Activated CD4-positive, alpha-beta memory T cell treated with anti-CD3 and anti-CD28 coated beads, Interleukin-2, amount 10 ng/mL, durations not matched to agents 7 days and 5 days (primary cell): ENCODE measurements around the gene CDH4. TPM values are rescaled to one million over a fixed set of nuclear protein-coding genes. Genes with fewer than 3 reads are reported as not detected.

Source experiments
- CTCF ChIA-PET: fragments of 350-600 bp; sonication (Branson Sonifier 250); formaldehyde crosslinking; loops from one replicate; lab custom pipeline; 2021; ENCODE audit warnings: antibody characterized with exemption, inconsistent platforms; lab: Charles Lee
- POLR2A ChIA-PET: fragments of 350-600 bp; sonication (Branson Sonifier 250); formaldehyde crosslinking; loops from one replicate; lab custom pipeline; 2021; ENCODE audit warnings: antibody characterized with exemption; lab: Charles Lee
- DNase-seq: peaks from one replicate; pipeline ENCODE4 v3.0.0-alpha.2; 2020
- H3K27ac Mint-ChIP-seq: one replicate; pipeline ENCODE4 v1.8.0; 2021; ENCODE audit warnings: mild to moderate bottlenecking, mixed read lengths
- H3K27me3 Mint-ChIP-seq: one replicate; pipeline ENCODE4 v1.8.0; 2021; ENCODE audit warnings: mixed read lengths
- H3K36me3 Mint-ChIP-seq: one replicate; pipeline ENCODE4 v1.8.0; 2021; ENCODE audit warnings: low read depth, mixed read lengths
- H3K4me1 Mint-ChIP-seq: one replicate; pipeline ENCODE4 v1.8.0; 2021; ENCODE audit warnings: mixed read lengths
- H3K4me3 Mint-ChIP-seq: one replicate; pipeline ENCODE4 v1.8.0; 2021; ENCODE audit warnings: mild to moderate bottlenecking, mixed read lengths
- H3K9me3 Mint-ChIP-seq: one replicate; pipeline ENCODE4 v1.8.0; 2021; ENCODE audit warnings: mixed read lengths
- total RNA-seq, 2 experiments: library from RNA; stranded (reverse); gene quantifications; one replicate each; pipeline ENCODE4 v1.2.3, GENCODE V29; 2021

Gene CDH4
- total RNA-seq, 2 experiments from 2014 or later = 0.15 to 0.20 TPM

DNA sequence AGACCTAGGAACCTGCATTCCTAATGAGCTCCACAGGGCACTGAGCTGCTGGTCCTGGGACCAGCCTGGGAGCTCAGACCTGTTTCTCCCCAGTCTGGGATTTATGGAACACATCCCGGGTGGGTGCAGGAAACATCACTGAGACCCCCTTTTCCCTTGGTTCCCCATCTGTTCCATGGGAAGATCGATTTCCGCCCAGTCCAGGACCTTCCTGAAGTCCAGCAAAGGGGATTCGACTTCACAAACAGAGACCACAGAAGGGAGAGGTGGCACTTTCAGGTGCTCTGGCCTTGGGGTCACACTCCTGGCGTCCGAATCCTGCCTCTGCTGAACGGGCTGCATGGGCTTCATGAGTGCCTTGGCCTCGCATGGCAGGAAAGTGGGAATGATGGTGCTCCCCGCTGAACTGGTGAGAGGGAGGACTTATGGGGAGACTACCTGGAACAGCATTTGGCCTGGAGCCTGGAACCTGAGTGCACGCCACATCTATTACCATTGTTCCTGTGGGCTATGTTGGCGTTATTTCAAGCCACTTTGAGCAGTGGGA, 517.3 kb downstream of the CDH4 start:
- no peak for DNase-seq
- Mint-ChIP-seq H3K27ac (no peak overlapping the region), H3K4me1 (no peaks in the 10 kb centered on the region), H3K36me3 (no peaks in the 10 kb centered on the region), H3K4me3 (no peak overlapping the region), H3K9me3 (no peaks in the 10 kb centered on the region), H3K27me3 (no peaks in the 10 kb centered on the region)
- POLR2A ChIA-PET = no interaction called here
- CTCF ChIA-PET = no interaction called here

DNA sequence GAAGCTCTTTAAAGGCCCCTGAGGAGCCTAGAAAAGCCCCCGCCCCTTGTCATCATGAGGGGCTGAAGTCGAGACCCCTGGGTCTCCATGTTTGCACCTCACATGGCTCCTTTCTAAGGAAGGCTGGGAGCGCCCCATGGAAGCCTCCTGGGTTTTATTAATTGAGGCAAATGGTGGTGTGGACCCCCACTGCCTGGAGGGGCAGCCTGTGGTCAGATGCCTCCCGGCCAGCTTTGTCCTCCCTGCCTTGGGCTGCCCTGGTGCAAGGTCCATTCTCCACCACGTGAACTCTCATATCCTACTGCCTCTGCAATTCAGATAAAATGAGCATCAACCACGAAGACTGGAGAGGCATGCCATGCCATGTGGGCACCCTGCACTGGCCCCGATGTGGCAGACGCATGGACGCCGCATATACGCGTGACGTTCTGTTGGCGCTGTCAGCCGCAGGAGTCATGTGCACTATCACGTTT, 518.1 kb downstream of the CDH4 start:
- DNase-seq = no peak
- ChIA-PET POLR2A (no interaction called here), CTCF (no interaction called here)
- Mint-ChIP-seq H3K9me3 (no peaks in the 10 kb centered on the region), H3K36me3 (no peaks in the 10 kb centered on the region), H3K4me3 (no peak overlapping the region), H3K27me3 (no peaks in the 10 kb centered on the region), H3K4me1 (no peaks in the 10 kb centered on the region), H3K27ac (no peak overlapping the region)

DNA sequence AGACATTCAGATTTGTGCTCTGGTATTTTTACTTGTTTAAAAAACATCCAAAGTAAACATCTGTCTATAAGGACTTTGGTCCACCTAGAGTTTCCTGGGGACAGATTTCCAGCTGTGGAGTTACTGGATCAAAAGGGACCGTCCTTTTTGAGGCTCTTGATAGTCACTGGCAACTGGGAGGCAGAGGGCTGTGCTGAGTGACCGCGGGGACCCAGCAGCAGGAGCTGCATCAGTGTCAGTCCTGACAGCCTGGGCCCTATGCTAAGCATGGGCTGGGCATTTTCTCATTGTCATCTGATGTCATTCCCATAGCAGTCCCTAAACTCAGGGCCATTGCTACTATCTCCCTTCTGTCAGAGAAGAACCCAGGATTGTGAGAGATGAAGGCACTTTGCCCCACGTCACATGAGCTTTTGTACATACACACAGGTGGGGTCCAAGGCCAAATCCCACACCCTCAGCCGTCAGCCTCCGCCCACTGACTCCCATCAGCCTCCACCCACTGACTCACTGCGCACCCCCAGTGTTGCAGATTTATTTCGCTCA, 519.8 kb downstream of the CDH4 start:
- H3K4me3 Mint-ChIP-seq = no peak overlapping the region
- H3K27ac Mint-ChIP-seq = no peak overlapping the region
- ChIA-PET CTCF (no interaction called here), POLR2A (no interaction called here)
- no peak for DNase-seq
- peaks cover under 1% of the 10 kb centered on the region for H3K9me3 Mint-ChIP-seq
- no peaks in the 10 kb centered on the region for H3K27me3 Mint-ChIP-seq
- H3K36me3 Mint-ChIP-seq = no peaks in the 10 kb centered on the region
- no peaks in the 10 kb centered on the region for H3K4me1 Mint-ChIP-seq

DNA sequence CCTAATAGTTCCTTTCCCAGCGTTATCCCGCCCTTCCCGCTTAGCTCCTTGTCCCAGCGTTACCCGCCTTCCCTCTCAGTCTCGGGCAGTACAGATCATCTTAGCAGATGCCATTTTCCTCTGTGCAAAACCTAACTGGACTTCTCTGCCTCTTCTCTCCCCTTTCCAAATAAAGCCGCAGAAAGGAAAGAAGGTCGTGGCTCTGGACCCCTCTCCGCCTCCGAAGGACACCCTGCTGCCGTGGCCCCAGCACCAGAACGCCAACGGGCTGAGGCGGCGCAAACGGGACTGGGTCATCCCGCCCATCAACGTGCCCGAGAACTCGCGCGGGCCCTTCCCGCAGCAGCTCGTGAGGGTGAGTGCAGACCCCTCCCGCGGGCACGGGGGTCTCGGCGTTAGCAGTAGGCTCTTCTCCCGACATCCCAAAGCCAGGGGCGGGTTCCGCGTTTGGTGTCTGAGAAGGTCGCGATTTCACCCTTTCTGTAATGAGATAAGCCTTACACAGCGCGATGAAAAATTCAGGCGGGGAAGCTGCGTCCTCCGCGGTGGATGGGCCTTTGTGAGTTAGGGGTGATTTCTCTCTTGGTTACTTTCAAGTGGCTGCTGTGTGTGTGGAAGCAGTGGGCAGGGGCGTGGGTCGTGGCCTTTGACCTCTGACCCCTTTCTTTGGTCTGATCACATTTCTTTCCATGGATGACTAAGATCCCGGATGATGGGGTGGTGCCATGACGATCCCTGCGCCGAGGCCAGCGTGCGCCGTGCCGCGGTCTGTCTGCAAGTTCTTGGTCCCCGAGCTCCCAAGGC, 521.0 kb downstream of the CDH4 start:
- peaks cover 7% of the 10 kb centered on the region for H3K9me3 Mint-ChIP-seq
- no peaks in the 10 kb centered on the region for H3K27me3 Mint-ChIP-seq
- ChIA-PET CTCF (no interaction called here), POLR2A (no interaction called here)
- no peaks in the 10 kb centered on the region for H3K4me1 Mint-ChIP-seq
- H3K4me3 Mint-ChIP-seq = no peak overlapping the region
- no peak overlapping the region for H3K27ac Mint-ChIP-seq
- DNase-seq = no peak
- H3K36me3 Mint-ChIP-seq = no peaks in the 10 kb centered on the region

DNA sequence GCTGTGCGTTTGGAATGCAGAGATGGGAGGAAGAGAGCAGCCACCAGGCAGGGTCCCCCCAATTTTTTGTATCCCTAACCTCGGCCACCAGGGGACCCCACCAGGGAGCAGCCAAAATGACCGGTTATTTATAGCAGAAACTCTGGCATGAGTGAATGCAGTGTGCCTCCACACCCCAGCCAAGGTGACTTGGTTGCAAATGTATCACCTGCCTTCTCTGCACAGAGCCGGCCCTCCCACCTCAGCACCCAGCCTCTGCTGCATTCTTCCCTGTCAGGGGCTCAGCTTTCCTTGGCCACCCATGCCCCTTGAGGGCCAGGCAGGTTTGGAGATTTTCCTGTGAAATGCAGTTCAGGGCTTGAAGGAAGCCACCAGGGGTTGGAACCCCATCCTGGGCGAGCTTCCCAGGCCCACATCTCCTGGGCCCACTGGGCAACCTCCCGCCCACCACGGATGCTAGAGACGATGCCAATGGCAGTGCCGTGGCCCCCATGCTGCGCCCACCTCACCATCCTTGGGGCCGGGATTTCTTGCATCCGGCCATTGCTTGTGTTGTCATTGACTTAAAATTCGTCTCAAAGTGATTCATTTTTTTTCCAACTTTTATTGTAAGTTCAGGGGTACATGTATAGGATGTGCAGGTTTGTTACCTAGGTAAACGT, 522.0 kb downstream of the CDH4 start:
- Mint-ChIP-seq H3K4me3 (no peak overlapping the region), H3K27ac (no peak overlapping the region), H3K27me3 (no peaks in the 10 kb centered on the region), H3K36me3 (no peaks in the 10 kb centered on the region), H3K4me1 (no peaks in the 10 kb centered on the region), H3K9me3 (peaks cover 7% of the 10 kb centered on the region)
- POLR2A ChIA-PET = no interaction called here
- DNase-seq = no peak
- CTCF ChIA-PET = no interaction called here

DNA sequence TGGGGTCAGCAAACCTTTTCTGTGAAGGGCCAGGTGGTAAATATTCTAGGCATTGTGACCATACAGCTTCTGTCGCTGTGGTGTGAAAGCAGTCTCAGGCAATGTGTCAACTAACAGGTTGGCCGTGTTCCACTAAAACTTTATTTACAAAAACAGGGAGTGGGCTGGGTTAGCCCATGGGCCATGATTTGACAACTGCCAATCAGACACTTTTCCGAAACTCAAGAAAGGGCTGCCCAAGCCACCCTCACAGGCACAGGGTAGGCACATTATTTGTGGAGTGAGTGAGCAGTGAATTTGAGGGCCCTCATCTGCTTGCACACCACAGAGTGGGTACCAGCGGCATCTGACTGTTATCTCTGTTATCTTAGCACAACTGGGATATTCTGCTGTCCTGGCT, 523.4 kb downstream of the CDH4 start:
- CTCF ChIA-PET = no interaction called here
- no peak overlapping the region for H3K27ac Mint-ChIP-seq

DNA sequence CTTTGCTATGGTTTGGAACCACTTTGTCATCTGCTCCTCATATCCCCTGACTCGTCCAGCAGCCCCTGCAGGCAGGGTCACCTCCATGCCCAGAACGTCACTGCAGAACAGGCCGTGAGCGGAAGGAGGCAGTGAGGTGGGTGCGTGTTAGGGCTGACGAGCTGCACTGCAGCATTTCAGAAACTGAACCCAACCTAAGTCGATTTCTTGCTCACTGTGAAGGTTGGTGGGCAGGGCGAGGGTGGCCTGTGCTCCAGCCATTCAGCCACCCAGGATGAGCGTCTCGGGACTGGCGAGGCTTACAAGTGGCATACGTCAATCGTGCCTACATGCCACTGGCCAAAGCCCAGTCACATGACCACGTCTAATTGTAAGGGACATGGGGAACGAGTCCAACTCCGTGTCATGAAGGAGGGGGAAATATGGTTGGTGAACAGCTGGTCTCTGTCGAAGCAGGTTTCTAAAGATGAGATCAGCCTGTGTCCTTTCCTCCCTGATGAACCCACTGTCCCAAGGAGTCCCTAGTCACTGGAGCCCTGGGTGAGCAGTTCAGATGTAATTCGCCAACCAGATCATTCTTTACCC, 524.5 kb downstream of the CDH4 start:
- ChIA-PET POLR2A (no interaction called here), CTCF (no interaction called here)
- Mint-ChIP-seq H3K4me1 (no peaks in the 10 kb centered on the region), H3K36me3 (no peaks in the 10 kb centered on the region), H3K9me3 (peaks cover 7% of the 10 kb centered on the region), H3K27ac (no peak overlapping the region), H3K4me3 (no peak overlapping the region), H3K27me3 (no peaks in the 10 kb centered on the region)
- no peak for DNase-seq

More for the DNA sequence above, 523.4 kb downstream of the CDH4 start:
- no peak for DNase-seq
- Mint-ChIP-seq H3K36me3 (no peaks in the 10 kb centered on the region), H3K4me1 (no peaks in the 10 kb centered on the region), H3K4me3 (no peak overlapping the region), H3K9me3 (peaks cover 7% of the 10 kb centered on the region), H3K27me3 (no peaks in the 10 kb centered on the region)
- POLR2A ChIA-PET = no interaction called here

DNA sequence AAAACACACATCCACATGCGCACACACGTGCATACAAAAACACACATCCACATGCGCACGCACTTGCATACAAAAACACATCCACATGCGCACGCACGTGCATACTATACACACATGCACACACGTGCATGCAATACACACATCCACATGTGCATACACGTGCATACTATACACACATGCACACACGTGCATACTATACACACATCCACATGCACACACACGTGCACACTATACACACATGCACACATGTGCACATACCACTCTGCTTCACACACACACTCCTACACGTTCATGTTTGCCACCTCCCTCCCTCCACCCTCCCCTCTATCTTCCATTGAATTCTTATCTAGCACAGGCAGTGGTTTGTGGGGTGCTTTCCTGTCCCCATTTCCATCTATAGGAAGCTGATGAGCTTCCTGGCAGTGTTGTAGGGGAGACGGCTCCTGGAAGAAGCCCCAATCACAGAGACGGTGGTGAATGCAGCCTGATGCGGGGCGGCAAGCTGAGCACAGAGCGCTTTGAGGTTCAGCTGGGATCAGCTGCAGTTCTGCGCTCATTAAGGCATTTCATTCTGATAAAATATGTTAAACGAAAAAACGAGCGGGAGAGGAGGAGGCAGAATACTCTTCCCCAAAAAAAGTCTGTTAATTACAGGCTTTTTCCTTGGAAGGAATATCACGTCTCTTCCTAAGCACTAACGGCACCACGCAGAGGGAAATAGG, 525.9 kb downstream of the CDH4 start:
- Mint-ChIP-seq H3K4me3 (no peak overlapping the region), H3K27me3 (no peaks in the 10 kb centered on the region), H3K4me1 (no peaks in the 10 kb centered on the region), H3K27ac (no peak overlapping the region), H3K9me3 (peaks cover 7% of the 10 kb centered on the region), H3K36me3 (no peaks in the 10 kb centered on the region)
- POLR2A ChIA-PET = no interaction called here
- no peak for DNase-seq
- CTCF ChIA-PET = no interaction called here

DNA sequence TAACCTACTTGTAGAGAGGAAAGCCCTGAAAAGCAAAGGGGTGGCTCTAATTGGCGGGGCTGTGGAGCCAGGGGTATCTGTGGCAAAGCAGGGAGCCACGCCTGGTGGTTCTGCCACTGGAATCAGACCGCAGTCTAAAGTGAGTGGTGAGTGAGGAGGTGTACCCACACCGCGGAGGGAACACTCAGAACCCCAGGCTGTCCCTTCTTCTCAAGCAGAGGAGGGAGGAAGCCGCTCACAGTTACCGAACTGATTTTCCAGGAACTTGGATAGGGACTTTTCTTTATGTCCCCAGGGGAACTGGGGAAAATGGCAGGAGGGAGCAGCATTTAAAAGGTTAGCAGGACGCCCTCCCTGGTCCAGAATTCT, 526.4 kb downstream of the CDH4 start:
- Mint-ChIP-seq H3K27ac (no peak overlapping the region), H3K4me3 (no peak overlapping the region), H3K36me3 (no peaks in the 10 kb centered on the region), H3K9me3 (peaks cover 7% of the 10 kb centered on the region), H3K27me3 (no peaks in the 10 kb centered on the region), H3K4me1 (no peaks in the 10 kb centered on the region)
- POLR2A ChIA-PET = no interaction called here
- CTCF ChIA-PET = no interaction called here
- no peak for DNase-seq

DNA sequence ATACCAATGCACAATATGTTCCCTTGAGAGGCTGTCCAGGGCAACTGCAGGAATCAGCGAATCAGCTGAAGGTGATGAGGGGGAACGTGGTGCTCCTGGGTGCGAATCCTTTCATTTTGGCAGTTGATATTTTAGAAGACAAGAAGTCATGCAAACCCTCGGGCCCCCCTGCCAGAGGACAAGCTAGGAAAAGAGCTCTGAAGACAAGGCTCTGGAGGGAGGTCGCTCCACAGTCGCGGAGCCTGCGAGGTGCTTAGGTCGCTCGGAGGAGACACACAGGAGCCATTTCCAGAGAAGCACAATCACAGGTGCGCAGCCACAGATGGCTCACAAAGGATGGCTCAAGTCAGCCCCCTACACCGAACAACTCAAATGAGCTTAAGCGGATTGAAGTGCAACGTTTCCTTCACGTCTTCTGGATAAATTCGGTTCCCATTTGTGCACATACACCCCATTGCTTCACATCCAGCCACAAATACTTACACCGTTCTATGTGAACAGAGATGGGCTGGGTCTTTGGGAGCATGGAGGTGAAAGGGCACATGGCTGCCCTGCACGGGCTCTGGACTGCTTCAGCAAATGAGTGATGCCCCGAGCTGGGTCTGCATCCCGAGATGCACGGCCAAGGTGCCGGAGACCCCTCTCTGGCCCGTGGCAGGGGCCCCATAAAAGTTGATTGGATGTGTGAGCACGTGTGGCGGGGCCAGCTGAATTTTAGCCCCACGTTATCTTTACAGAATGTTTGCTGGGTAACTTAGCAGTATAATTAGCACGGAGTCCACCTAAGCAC, 527.3 kb downstream of the CDH4 start:
- Mint-ChIP-seq H3K4me3 (no peak overlapping the region), H3K27ac (no peak overlapping the region), H3K4me1 (no peaks in the 10 kb centered on the region), H3K27me3 (no peaks in the 10 kb centered on the region), H3K9me3 (peaks cover 7% of the 10 kb centered on the region), H3K36me3 (no peaks in the 10 kb centered on the region)
- ChIA-PET POLR2A (no interaction called here), CTCF (no interaction called here)
- DNase-seq = no peak

DNA sequence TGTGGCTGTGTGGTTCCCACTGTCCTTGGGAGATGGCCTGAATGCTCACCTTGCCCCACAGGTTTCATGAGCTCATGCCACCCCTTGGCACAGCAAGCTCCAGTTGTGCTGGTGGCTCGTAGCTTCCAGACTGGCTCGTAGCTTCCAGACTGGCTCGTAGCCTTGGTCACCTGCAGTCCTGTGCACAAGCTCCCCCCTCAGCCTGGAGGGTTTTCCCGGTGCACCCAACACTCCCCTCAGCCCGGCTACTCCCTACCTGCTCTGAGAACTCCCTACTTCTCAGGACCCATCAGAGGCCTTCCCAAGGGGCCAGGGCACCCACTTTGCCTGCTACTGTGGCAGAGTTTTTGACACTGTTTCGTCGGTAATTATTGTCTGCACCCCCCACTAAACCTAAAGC, 528.0 kb downstream of the CDH4 start:
- no peaks in the 10 kb centered on the region for H3K4me1 Mint-ChIP-seq
- H3K4me3 Mint-ChIP-seq = no peak overlapping the region
- H3K27ac Mint-ChIP-seq = no peak overlapping the region
- H3K27me3 Mint-ChIP-seq = no peaks in the 10 kb centered on the region
- peaks cover 7% of the 10 kb centered on the region for H3K9me3 Mint-ChIP-seq
- no peak for DNase-seq
- ChIA-PET CTCF (no interaction called here), POLR2A (interaction anchor here (0.9 kb wide), 1 partner anchor 9 kb away, joined by 3 read pairs; no protein-coding TSS in a partner anchor)
- no peaks in the 10 kb centered on the region for H3K36me3 Mint-ChIP-seq

DNA sequence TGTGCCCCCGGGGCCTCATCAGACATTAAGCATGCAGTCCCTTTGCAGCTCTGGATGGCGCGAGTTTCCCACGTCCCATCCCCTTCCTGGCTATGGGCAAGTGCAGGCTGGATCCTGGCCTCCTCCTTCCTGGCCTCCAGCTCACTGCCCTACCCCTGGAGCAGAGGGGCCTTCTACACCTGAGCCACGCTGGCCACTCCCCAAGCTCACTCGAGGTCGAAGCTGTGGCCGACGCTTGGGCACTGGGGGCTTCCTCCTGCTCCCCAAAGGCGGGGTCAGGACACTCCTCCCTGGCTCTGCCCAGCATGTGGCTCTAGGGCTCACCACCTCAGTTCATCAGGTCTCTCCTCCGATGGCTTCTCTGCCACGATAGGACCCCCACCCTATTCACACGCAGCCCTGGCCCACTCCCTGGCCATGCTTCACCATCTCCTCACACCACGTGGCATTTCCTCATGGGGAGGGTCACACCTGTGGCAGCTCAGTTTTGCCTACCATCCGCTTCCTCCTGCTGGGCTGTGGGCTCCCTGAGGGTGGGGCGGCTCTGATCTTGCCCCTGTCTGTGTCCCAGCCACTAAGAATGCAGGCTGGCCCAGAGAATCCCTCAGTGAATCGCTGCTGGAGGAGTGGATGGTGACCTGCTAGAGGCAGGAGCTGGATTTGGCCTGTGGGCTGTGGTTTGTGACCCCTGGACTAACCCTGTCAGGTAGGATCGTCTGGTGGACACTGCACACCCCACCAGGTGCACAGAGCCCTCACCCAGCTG, 532.9 kb downstream of the CDH4 start:
- Mint-ChIP-seq H3K27me3 (no peaks in the 10 kb centered on the region), H3K27ac (no peak overlapping the region), H3K4me1 (no peaks in the 10 kb centered on the region), H3K4me3 (no peak overlapping the region), H3K9me3 (no peaks in the 10 kb centered on the region), H3K36me3 (no peaks in the 10 kb centered on the region)
- POLR2A ChIA-PET = no interaction called here
- CTCF ChIA-PET = no interaction called here
- no peak for DNase-seq
